Ascending aorta (tissue), 2 donors: ENCODE data around the gene POLR3A. TPM values are rescaled to one million over a fixed set of nuclear protein-coding genes. Genes with fewer than 3 reads are reported as not detected.
A peak's percentile ranks its signal among the peaks of the same experiment; 100 is the strongest.
"Not testable (repeated sequence)": the region's sequence is repeated elsewhere in the genome, so short reads cannot be mapped to it uniquely, and the experiment has no call there.

Source experiments
- DNase-seq, 2 donors: peaks; one replicate each; pipeline ENCODE4 v3.0.0-alpha.2; 2019; ENCODE audit warnings: low spot score in 2 of 2
- H3K27ac ChIP-seq, 2 donors: fragments of 200-600 bp; sonication (generic); one replicate each; pipeline ENCODE4 v1.5.1; 2016 to 2017; ENCODE audit warnings: mild to moderate bottlenecking in 1 of 2
- H3K27me3 ChIP-seq: fragments of 200-600 bp; sonication (generic); one replicate; pipeline ENCODE4 v1.5.1; 2017
- H3K36me3 ChIP-seq, 2 donors: fragments of 200-600 bp; sonication (generic); one replicate each; pipeline ENCODE4 v1.5.1; 2016
- H3K4me1 ChIP-seq, 2 donors: fragments of 200-600 bp; sonication (generic); one replicate each; pipeline ENCODE4 v1.5.1; 2016 to 2017; ENCODE audit warnings: mild to moderate bottlenecking in 1 of 2
- H3K4me3 ChIP-seq, 2 donors: fragments of 200-600 bp; sonication (generic); one replicate each; pipeline ENCODE4 v1.5.1; 2016 to 2017; ENCODE audit warnings: mild to moderate bottlenecking in 1 of 2
- H3K9me3 ChIP-seq, 2 donors: fragments of 200-600 bp; sonication (generic); one replicate each; pipeline ENCODE4 v1.5.1; 2016
- intact Hi-C: fragments of 100-400 bp; cut with DNase I; formaldehyde crosslinking; loops from one replicate; pipeline ENCODE4 v1.15.1; 2023
- total RNA-seq: library from RNA; depleted of rRNA; stranded (reverse); fragments of >200 nt; gene quantifications from one replicate; pipeline ENCODE4 v1.1.0, GENCODE V29; 2016
- TF ChIP-seq, protein P1 (sequence below), 3 experiments: fragments of 200-600 bp in 2 of 3; fragments of 450-650 bp in 1 of 3; sonication (generic) in 2 of 3; IDR thresholded peaks; one replicate each; pipeline ENCODE4 v1.5.1; 2016 to 2019; ENCODE audit warnings: antibody characterized with exemption in 3 of 3, mild to moderate bottlenecking in 1 of 3, moderate library complexity in 1 of 3

Gene POLR3A
- 18.6 TPM for total RNA-seq

DNA sequence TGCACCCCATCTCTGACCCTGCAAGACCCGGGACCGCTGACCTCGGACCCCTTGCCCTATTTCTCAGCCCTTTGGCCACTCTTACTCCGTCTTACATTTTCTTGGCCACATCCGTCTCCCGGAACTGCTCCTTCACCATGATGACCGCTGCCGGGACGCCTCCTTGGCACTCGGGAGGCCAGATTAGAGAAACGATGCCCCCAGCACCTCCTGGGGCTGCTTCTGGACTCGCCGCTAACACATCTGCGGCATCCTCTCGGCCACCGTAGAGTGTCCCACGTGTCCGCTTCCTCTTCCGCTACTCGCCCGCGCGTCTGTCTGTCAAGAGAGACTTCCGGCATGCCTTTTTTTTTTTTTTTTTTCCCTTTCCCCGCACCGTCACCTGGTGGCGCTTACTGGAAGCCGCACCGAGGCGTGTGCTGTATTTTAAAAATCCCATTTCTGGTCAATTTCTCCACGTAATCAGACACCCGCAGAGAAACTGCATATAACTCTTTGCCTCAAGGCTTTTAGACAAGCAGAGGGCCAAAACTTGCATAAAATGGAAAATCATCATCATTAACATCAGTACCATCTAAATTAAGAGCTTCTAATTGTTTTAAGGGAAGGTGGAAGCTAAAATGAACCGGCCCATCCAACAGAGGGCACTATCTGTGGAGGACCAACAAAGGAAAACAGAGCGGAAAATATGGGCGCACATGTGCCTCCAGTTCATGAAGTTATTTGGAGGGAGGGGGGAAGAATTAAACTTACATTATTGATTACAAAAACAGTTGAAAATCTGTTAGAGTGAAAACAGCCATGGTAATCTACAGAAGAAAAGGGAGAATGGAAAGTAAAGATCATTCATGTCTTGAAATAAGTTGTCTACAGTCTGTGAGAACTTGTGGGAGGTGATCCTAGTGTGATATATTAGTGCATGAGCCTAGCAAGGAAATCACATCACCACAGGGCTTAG lies at the start of gene POLR3A:
Gene POLR3A, minus strand, starts transcription at position 247 of the 958 bp plus-strand sequence. Its CDS starts 108 bp downstream, at position 139.
- intact Hi-C loops: loop anchor here (1.0 to 5.0 kb wide), 4 partner anchors 39 to 943 kb away; partner anchors contain the start of gene DLG5
- Histone ChIP-seq H3K27ac (peak within 1 kb of the TSS; percentile 73 to 82), H3K4me3 (peak within 1 kb of the TSS; percentile 96), H3K4me1 (peaks cover 9 to 15% of the 10 kb centered on the region in 2 donors), H3K36me3 (peaks cover 13 to 19% of the 10 kb centered on the region in 2 donors), H3K27me3 (no peaks in the 10 kb centered on the region), H3K9me3 (no peaks in the 10 kb centered on the region)
- TF ChIP-seq, protein P1, sequence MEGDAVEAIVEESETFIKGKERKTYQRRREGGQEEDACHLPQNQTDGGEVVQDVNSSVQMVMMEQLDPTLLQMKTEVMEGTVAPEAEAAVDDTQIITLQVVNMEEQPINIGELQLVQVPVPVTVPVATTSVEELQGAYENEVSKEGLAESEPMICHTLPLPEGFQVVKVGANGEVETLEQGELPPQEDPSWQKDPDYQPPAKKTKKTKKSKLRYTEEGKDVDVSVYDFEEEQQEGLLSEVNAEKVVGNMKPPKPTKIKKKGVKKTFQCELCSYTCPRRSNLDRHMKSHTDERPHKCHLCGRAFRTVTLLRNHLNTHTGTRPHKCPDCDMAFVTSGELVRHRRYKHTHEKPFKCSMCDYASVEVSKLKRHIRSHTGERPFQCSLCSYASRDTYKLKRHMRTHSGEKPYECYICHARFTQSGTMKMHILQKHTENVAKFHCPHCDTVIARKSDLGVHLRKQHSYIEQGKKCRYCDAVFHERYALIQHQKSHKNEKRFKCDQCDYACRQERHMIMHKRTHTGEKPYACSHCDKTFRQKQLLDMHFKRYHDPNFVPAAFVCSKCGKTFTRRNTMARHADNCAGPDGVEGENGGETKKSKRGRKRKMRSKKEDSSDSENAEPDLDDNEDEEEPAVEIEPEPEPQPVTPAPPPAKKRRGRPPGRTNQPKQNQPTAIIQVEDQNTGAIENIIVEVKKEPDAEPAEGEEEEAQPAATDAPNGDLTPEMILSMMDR (IDR thresholded peaks at IDR 0.05): peak; percentile 58 to 79 (median 69)
- peak; percentile 82 to 98 for DNase-seq

DNA sequence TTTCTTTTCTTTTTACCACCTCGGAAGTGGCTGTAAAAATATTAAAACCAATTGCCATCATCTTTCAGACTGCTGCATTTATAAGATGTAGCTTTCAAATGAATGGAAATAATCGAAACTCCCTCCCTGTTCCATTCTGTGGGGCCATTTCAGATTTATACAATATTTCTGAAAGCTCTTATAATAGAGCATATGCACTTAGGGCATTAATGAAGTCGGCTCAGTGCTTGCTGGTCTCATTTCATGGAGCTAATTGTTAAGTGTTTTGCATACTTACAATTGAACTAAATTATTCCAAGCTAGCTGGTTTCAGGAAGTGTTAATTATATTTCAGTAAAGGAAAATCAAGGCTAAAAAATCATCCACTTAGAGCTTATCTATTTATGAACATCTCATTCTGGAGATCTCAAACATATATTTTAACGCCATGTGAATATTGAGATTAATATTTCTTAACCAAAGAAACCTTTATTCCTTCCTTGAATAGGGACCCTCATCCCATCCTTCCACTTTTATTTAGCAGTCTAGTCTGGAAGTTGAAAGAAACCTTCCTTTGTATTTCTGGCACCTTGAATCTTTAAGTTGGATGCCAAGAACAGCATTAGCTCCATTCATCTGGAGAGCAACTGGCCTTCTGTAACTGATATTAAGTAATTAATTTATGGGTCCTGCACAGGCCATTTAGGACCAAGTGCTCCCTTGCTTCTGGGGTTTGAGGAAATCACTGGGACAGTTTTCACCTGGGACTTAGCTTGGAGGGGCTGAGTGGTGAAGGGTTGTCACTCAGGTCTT lies 49.4 kb upstream of the POLR3A start:
- intact Hi-C loops: no loop called here
- Histone ChIP-seq H3K4me1 (no peaks in the 10 kb centered on the region), H3K27ac (no peak overlapping the region), H3K36me3 (no peaks in the 10 kb centered on the region), H3K27me3 (no peaks in the 10 kb centered on the region), H3K4me3 (no peak overlapping the region), H3K9me3 (no peaks in the 10 kb centered on the region)
- TF ChIP-seq, protein P1 (IDR thresholded peaks at IDR 0.05): no peak
- DNase-seq: peak in 1 of 2 donors; percentile 5

DNA sequence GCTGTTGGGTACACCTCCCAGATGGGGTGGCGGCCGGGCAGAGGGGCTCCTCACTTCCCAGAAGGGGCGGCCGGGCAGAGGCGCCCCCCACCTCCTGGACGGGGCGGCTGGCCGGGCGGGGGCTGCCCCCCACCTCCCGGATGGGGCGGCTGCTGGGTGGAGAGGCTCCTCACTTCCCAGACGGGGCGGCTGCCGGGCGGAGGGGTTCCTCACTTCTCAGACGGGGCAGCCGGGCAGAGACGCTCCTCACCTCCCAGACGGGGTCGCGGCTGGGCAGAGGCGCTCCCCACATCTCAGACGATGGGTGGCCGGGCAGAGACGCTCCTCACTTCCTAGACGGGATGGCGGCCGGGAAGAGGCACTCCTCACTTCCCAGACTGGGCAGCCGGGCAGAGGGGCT lies 46.5 kb upstream of the POLR3A start:
- H3K4me3 ChIP-seq, H3K27ac ChIP-seq, DNase-seq, H3K36me3 ChIP-seq, H3K9me3 ChIP-seq, H3K27me3 ChIP-seq, H3K4me1 ChIP-seq, intact Hi-C loops: not testable (repeated sequence)

DNA sequence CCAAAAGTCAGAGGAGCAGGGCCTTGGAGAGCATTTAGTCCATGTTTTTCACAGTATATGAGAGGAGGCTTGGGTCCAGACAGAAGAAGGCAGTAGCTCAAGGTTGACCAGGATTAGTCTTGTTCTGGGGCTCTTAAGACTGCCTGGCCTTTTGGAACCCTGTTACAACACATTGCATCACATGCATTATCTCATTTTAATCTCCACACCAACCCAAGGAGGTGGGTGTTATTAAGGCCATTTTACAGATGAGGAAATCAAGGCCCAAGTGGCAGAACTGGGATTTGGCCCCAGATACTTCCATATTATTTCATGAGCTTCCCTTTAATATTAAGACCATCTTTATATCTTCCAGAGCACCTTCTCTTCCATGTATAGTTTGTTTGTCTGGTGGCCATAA lies 43.2 kb upstream of the POLR3A start:
- no peaks in the 10 kb centered on the region for H3K9me3 ChIP-seq
- no peak overlapping the region for H3K27ac ChIP-seq
- TF ChIP-seq, protein P1 (IDR thresholded peaks at IDR 0.05): no peak
- no peaks in the 10 kb centered on the region for H3K4me1 ChIP-seq
- no peak for DNase-seq
- intact Hi-C loops: no loop called here
- no peaks in the 10 kb centered on the region for H3K36me3 ChIP-seq
- no peak overlapping the region for H3K4me3 ChIP-seq
- H3K27me3 ChIP-seq: no peaks in the 10 kb centered on the region

DNA sequence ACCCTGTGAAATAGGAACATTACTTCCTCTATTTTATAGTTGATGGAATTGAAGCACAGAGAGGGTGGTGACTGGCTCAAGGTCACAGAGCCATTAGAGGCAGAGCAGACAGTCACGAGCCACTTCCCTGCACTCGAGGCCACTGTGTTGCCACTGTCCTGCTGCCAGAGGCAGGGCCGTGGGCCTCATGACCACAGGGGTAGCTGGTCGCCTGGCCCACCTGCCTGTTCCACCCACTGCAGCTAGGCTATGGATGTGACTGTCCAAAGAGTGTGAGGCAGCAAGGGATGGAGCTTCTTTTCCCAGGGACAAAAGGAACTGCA lies 42.5 kb upstream of the POLR3A start:
- TF ChIP-seq, protein P1 (IDR thresholded peaks at IDR 0.05): no peak
- no peaks in the 10 kb centered on the region for H3K36me3 ChIP-seq
- H3K4me1 ChIP-seq: no peaks in the 10 kb centered on the region
- intact Hi-C loops: no loop called here
- no peak overlapping the region for H3K27ac ChIP-seq
- DNase-seq: no peak
- H3K27me3 ChIP-seq: no peaks in the 10 kb centered on the region
- no peaks in the 10 kb centered on the region for H3K9me3 ChIP-seq
- no peak overlapping the region for H3K4me3 ChIP-seq
